MM.1S (cell line): ENCODE results near the gene GALNT15.

Experiments
- DNase-seq: peaks from one replicate; pipeline ENCODE4 v3.0.0-alpha.2; 2015
- H2AFZ ChIP-seq: fragments of 300-600 bp; sonication (generic); 2 replicates; pipeline ENCODE4 v1.6.0; 2016; ENCODE audit warnings: antibody characterized with exemption, low read length
- H3F3A ChIP-seq: fragments of 300-600 bp; sonication (generic); 2 replicates; pipeline ENCODE4 v1.6.1; 2016; ENCODE audit warnings: mild to moderate bottlenecking, antibody characterized with exemption, low read length, moderate library complexity, mixed read lengths; ENCODE audit not compliant: insufficient read depth
- H3K27ac ChIP-seq: fragments of 300-600 bp; sonication (generic); 2 replicates; pipeline ENCODE4 v1.5.1; 2016; ENCODE audit warnings: mild to moderate bottlenecking, low read length
- H3K27me3 ChIP-seq: fragments of 300-600 bp; sonication (generic); replicated peaks from 2 replicates; pipeline ENCODE4 v1.6.0; 2016; ENCODE audit warnings: low read length; ENCODE audit not compliant: insufficient read depth
- H3K36me3 ChIP-seq: fragments of 300-600 bp; sonication (generic); replicated peaks from 2 replicates; pipeline ENCODE4 v1.6.1; 2016; ENCODE audit warnings: mild to moderate bottlenecking, low read length, mixed read lengths; ENCODE audit not compliant: insufficient read depth
- H3K4me1 ChIP-seq: fragments of 300-600 bp; sonication (generic); 2 replicates; pipeline ENCODE4 v1.6.1; 2016; ENCODE audit warnings: low read length, mixed read lengths
- H3K4me2 ChIP-seq: fragments of 300-600 bp; sonication (generic); 2 replicates; pipeline ENCODE4 v1.6.0; 2016; ENCODE audit warnings: low read depth, low read length
- H3K4me3 ChIP-seq: fragments of 300-600 bp; sonication (generic); 2 replicates; pipeline ENCODE4 v1.5.1; 2016; ENCODE audit warnings: low read length, mixed read lengths
- H3K79me2 ChIP-seq: fragments of 300-600 bp; sonication (generic); 2 replicates; pipeline ENCODE4 v1.6.1; 2016; ENCODE audit warnings: mixed run types, low read length, mixed read lengths
- H3K9ac ChIP-seq: fragments of 300-600 bp; sonication (generic); 2 replicates; pipeline ENCODE4 v1.6.1; 2016; ENCODE audit warnings: low read length, mixed read lengths
- H3K9me2 ChIP-seq: fragments of 300-600 bp; sonication (generic); replicated peaks from 2 replicates; pipeline ENCODE4 v1.6.1; 2016; ENCODE audit warnings: mild to moderate bottlenecking, low read length, mixed read lengths; ENCODE audit not compliant: insufficient read depth
- H3K9me3 ChIP-seq: fragments of 300-600 bp; sonication (generic); replicated peaks from 2 replicates; pipeline ENCODE4 v1.6.1; 2016; ENCODE audit warnings: mild to moderate bottlenecking, low read length, mixed read lengths; ENCODE audit not compliant: insufficient read depth
- H4K20me1 ChIP-seq: fragments of 300-600 bp; sonication (generic); 2 replicates; pipeline ENCODE4 v1.6.1; 2016; ENCODE audit warnings: mild to moderate bottlenecking, low read length, moderate library complexity, mixed read lengths; ENCODE audit not compliant: insufficient read depth
- CTCF ChIP-seq: fragments of 300-600 bp; sonication (generic); IDR thresholded peaks from 2 replicates; pipeline ENCODE4 v1.5.1; 2016; ENCODE audit warnings: antibody characterized with exemption, low read length, mixed read lengths
- EZH2 ChIP-seq: fragments of 300-600 bp; sonication (generic); optimal IDR thresholded peaks from 2 replicates; pipeline ENCODE3; 2017; ENCODE audit warnings: low read depth, mild to moderate bottlenecking, antibody characterized with exemption, low read length, mixed read lengths
- EZH2phosphoT487 ChIP-seq: fragments of 300-600 bp; sonication (generic); IDR thresholded peaks from 2 replicates; pipeline ENCODE4 v1.6.1; 2018; ENCODE audit warnings: antibody characterized with exemption, low read length

Gene GALNT15

GRCh38 chr3:16255726-16256125 lies 81.2 kb downstream of the GALNT15 start:
- no peaks in the 10 kb centered on the region for H3K9me2 ChIP-seq
- H3K4me3 ChIP-seq: no peak overlapping the region

GRCh38 chr3:16257309-16257708 lies 82.8 kb downstream of the GALNT15 start:
- Histone ChIP-seq H3K9me3 (no peaks in the 10 kb centered on the region), H2AFZ (no peak overlapping the region), H3K27ac (no peak overlapping the region), H3K79me2 (peaks cover 10% of the 10 kb centered on the region), H3K36me3 (peaks cover 6% of the 10 kb centered on the region; the same call in 1 of the 2 replicates), H3K4me2 (no peak overlapping the region), H3K4me1 (no peaks in the 10 kb centered on the region), H3K4me3 (no peak overlapping the region), H4K20me1 (no peaks in the 10 kb centered on the region), H3K9me2 (no peaks in the 10 kb centered on the region), H3K27me3 (no peaks in the 10 kb centered on the region), H3K9ac (no peak overlapping the region), H3F3A (no peaks in the 10 kb centered on the region)
- DNase-seq: no peak
- TF ChIP-seq EZH2: no peak
- no peak for TF ChIP-seq CTCF
- TF ChIP-seq EZH2phosphoT487: no peak

More at GRCh38 chr3:16255726-16256125, 81.2 kb downstream of the GALNT15 start:
- no peaks in the 10 kb centered on the region for H3K9me3 ChIP-seq
- no peaks in the 10 kb centered on the region for H3K4me1 ChIP-seq
- peaks cover 6% of the 10 kb centered on the region; the same call in 1 of the 2 replicates for H3K36me3 ChIP-seq
- DNase-seq: no peak
- H3F3A ChIP-seq: no peaks in the 10 kb centered on the region
- no peaks in the 10 kb centered on the region for H3K27me3 ChIP-seq
- H3K27ac ChIP-seq: no peak overlapping the region
- no peak for TF ChIP-seq EZH2phosphoT487
- TF ChIP-seq CTCF: no peak
- TF ChIP-seq EZH2: no peak
- H4K20me1 ChIP-seq: no peaks in the 10 kb centered on the region
- H2AFZ ChIP-seq: no peak overlapping the region
- no peak overlapping the region for H3K4me2 ChIP-seq
- H3K9ac ChIP-seq: no peak overlapping the region
- no peaks in the 10 kb centered on the region for H3K79me2 ChIP-seq

- no peaks in the 10 kb centered on the region for H3K9me3 ChIP-seq
- no peaks in the 10 kb centered on the region for H3K4me1 ChIP-seq
- H3K9me2 ChIP-seq: no peaks in the 10 kb centered on the region
- no peaks in the 10 kb centered on the region for H4K20me1 ChIP-seq
- DNase-seq: no peak
- H2AFZ ChIP-seq: no peak overlapping the region
- TF ChIP-seq EZH2 (no peak), EZH2phosphoT487 (no peak), CTCF (no peak)
- no peak overlapping the region for H3K9ac ChIP-seq
- peaks cover 18% of the 10 kb centered on the region for H3K79me2 ChIP-seq
- no peaks in the 10 kb centered on the region for H3F3A ChIP-seq
- no peaks in the 10 kb centered on the region for H3K27me3 ChIP-seq
- H3K27ac ChIP-seq: no peak overlapping the region
- H3K36me3 ChIP-seq: peaks cover 6% of the 10 kb centered on the region; the same call in 1 of the 2 replicates
- no peak overlapping the region for H3K4me2 ChIP-seq
- no peak overlapping the region for H3K4me3 ChIP-seq
These were observed 83.7 kb downstream of the GALNT15 start for GRCh38 chr3:16258177-16258576.
